Stimulated activated CD8-positive, alpha-beta memory T cell treated with anti-CD3 and anti-CD28 coated beads, Interleukin-7, amount 100 ng/mL, for 48 hours (primary cell): ENCODE measurements around the gene KCNMA1.

Experiments used
- DNase-seq, 2 donors: peaks; one replicate each; pipeline ENCODE4 v3.0.0-alpha.2; 2020; ENCODE audit warnings: low read depth in 1 of 2; ENCODE audit errors: extremely low read depth in 1 of 2

KCNMA1 gene

GRCh38 chr10:76866841-76867586 lies 770.6 kb downstream of the KCNMA1 start:
- DNase-seq: no peak

- DNase-seq: no peak
Observed at GRCh38 chr10:76864922-76865321, 772.7 kb downstream of the KCNMA1 start.

- DNase-seq: no peak
Observed at GRCh38 chr10:76858721-76859120, 778.9 kb downstream of the KCNMA1 start.

DNA sequence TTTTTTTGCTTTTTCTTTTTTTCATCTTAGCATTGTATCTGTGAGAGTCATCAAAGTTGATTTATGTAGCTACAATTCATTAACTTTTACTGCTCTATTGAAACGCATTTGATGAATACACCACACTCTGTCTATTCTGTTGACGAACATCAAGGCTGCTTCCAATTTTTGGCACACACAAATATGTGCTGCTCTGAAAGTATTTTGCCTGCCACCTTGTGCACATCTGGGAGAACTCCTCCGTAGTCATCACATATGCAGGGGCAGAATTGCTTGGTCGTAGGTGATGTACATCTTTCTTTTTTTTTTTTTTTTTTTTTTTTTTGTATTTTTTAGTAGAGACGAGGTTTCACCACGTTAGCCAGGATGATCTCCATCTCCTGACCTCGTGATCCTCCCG lies 796.8 kb downstream of the KCNMA1 start:
- DNase-seq: no peak

GRCh38 chr10:76839276-76839675 lies 798.3 kb downstream of the KCNMA1 start:
- no peak for DNase-seq

- no peak for DNase-seq
Observed at GRCh38 chr10:76830218-76830617, 807.4 kb downstream of the KCNMA1 start.

- DNase-seq: no peak
Observed at GRCh38 chr10:76829724-76830123, 807.9 kb downstream of the KCNMA1 start.
